Measurements from ENCODE around the gene TNP2. TPM values are rescaled to one million over a fixed set of nuclear protein-coding genes. Genes with fewer than 3 reads are reported as not detected.
A peak's percentile ranks its signal among the peaks of the same experiment; 100 is the strongest.
"Not testable (repeated sequence)": the region's sequence is repeated elsewhere in the genome, so short reads cannot be mapped to it uniquely, and the experiment has no call there.

TNP2 gene
- polyA plus RNA-seq, 4 donors = not detected

- DNase-seq (ENCODE audit: low read depth in 4 of 4, low spot score in 2 of 4) = no peak
Observed at GRCh38 chr16:11301645-11302501, 32.7 kb upstream of the TNP2 start.

- DNase-seq (ENCODE audit: low read depth in 4 of 4, low spot score in 2 of 4) = no peak
Observed at GRCh38 chr16:11300560-11300892, 31.4 kb upstream of the TNP2 start.

- DNase-seq (ENCODE audit: low read depth in 4 of 4, low spot score in 2 of 4) = no peak
Observed at GRCh38 chr16:11299865-11300559, 30.9 kb upstream of the TNP2 start.

GRCh38 chr16:11298950-11299547, 29.9 kb upstream of the TNP2 start:
- not testable (repeated sequence) for DNase-seq (ENCODE audit: low read depth in 4 of 4, low spot score in 2 of 4)

GRCh38 chr16:11298143-11298900, 29.2 kb upstream of the TNP2 start:
- DNase-seq (ENCODE audit: low read depth in 4 of 4, low spot score in 2 of 4) = no peak

- no peak for DNase-seq (ENCODE audit: low read depth in 4 of 4, low spot score in 2 of 4)
Observed at GRCh38 chr16:11297492-11298142, 28.5 kb upstream of the TNP2 start.

GRCh38 chr16:11296706-11297491, 27.8 kb upstream of the TNP2 start:
- DNase-seq (ENCODE audit: low read depth in 4 of 4, low spot score in 2 of 4) = no peak

- no peak for DNase-seq (ENCODE audit: low read depth in 4 of 4, low spot score in 2 of 4)
Observed at GRCh38 chr16:11296351-11296705, 27.2 kb upstream of the TNP2 start.

- no peak for DNase-seq (ENCODE audit: low read depth in 4 of 4, low spot score in 2 of 4)
Observed at GRCh38 chr16:11295672-11296071, 26.5 kb upstream of the TNP2 start.

GRCh38 chr16:11292076-11292748, 23.1 kb upstream of the TNP2 start:
- DNase-seq (ENCODE audit: low read depth in 4 of 4, low spot score in 2 of 4) = no peak

- DNase-seq (ENCODE audit: low read depth in 4 of 4, low spot score in 2 of 4) = peak in 1 of 4 donors; percentile 58
Observed at GRCh38 chr16:11291091-11291703, 22.1 kb upstream of the TNP2 start.

- DNase-seq (ENCODE audit: low read depth in 4 of 4, low spot score in 2 of 4) = no peak
Observed at GRCh38 chr16:11290102-11290893, 21.2 kb upstream of the TNP2 start.

- DNase-seq (ENCODE audit: low read depth in 4 of 4, low spot score in 2 of 4) = not testable (repeated sequence)
Observed at GRCh38 chr16:11289696-11290095, 20.6 kb upstream of the TNP2 start.

GRCh38 chr16:11289202-11289601, 20.1 kb upstream of the TNP2 start:
- DNase-seq (ENCODE audit: low read depth in 4 of 4, low spot score in 2 of 4) = no peak

- no peak for DNase-seq (ENCODE audit: low read depth in 4 of 4, low spot score in 2 of 4)
Observed at GRCh38 chr16:11285842-11286241, 16.7 kb upstream of the TNP2 start.

GRCh38 chr16:11283820-11284248, 14.7 kb upstream of the TNP2 start:
- no peak for DNase-seq (ENCODE audit: low read depth in 4 of 4, low spot score in 2 of 4)

- DNase-seq (ENCODE audit: low read depth in 4 of 4, low spot score in 2 of 4) = no peak
Observed at GRCh38 chr16:11280616-11281522, 11.7 kb upstream of the TNP2 start, which contains the start of gene PRM1. Gene PRM1 (minus strand): TSS chr16:11281330. CDS start chr16:11281238, 92 bp downstream.
